Measurements from ENCODE around the gene PSMD6. TPM values are rescaled to one million over a fixed set of nuclear protein-coding genes. Genes with fewer than 3 reads are reported as not detected.

Gene PSMD6
- total RNA-seq, 2 donors from 2014 or later: 87.1 to 166 TPM

DNA sequence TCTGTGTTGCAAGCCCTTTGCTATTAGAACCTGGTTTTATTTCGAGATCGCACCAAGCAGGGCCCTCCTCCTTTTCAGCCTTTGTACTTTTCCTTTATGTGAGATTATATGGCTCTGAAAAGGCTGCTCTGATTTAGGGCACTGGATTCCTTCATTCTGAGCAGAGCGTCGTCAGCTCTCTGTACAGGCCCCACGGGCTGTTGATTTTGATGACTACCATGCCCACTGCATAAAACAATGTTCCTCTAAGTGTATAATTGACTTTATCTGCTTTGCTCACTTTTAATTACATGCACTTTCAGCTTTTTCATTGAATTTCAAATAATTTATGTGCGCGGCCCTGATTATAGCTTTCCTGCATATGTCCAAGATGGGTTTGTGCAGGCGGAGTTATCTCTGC is 4.4 kb upstream of the PSMD6 start:
- ATAC-seq (no peak), DNase-seq (ENCODE audit: low spot score in 2 of 2) (no peak)
- H3K9me3 Mint-ChIP-seq: no peaks in the 10 kb centered on the region
- no peak overlapping the region for H3K27ac Mint-ChIP-seq
- H3K36me3 Mint-ChIP-seq: peaks cover 3 to 4% of the 10 kb centered on the region in 2 donors

GRCh38 chr3:64026346-64026745 is 3.1 kb upstream of the PSMD6 start:
- ATAC-seq: no peak

GRCh38 chr3:64023861-64024223 is 548 bp upstream of the PSMD6 start:
- DNase-seq (ENCODE audit: low spot score in 2 of 2) (no peak), ATAC-seq (no peak)
- Mint-ChIP-seq H3K36me3 (peaks cover 13 to 21% of the 10 kb centered on the region in 2 donors), H3K9me3 (no peaks in the 10 kb centered on the region), H3K27ac (peak overlapping the region in 1 of 2 donors; percentile 99)

More at GRCh38 chr3:64026346-64026745, 3.1 kb upstream of the PSMD6 start:
- no peak for DNase-seq (ENCODE audit: low spot score in 2 of 2)
- no peak overlapping the region for H3K27ac Mint-ChIP-seq
- no peaks in the 10 kb centered on the region for H3K9me3 Mint-ChIP-seq
- peaks cover 13 to 14% of the 10 kb centered on the region in 2 donors for H3K36me3 Mint-ChIP-seq

DNA sequence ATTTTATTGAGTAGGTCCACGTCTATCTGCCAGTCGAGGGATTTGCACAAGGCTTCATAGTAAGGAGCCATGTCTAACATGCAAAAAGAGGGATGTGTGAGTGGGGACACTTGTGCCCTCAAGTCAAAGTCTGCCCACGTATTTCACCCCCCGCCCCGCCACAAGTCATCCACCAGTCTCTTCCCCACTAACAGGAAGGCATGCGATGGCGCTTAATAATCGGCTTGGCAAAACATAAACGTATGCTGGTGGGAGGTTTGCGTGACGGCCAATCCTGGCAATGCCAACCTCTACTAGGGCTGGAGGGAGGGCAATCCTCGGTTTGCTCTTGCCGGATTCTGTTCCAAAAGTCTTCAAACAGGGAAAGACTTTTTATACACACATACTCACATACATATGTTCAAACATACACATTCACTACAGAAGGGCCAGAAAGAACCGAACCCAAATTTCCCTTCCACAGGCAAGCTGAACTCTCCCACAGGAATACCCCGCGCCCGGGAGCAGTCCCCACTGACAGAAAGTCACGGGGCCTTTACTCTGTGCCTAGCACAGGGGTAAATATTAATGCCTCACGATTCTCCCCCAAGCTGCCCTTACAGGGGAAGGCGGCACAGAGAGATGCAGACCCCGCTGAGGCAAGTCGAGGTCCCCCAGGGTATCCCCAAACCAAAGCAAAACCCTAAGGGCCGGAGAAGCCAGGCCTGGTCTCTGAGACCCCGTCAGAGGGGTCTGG is 675 bp downstream of the PSMD6 start:
- DNase-seq (ENCODE audit: low spot score in 2 of 2) (no peak), ATAC-seq (peak in 1 of 2 donors; percentile 23)
- Mint-ChIP-seq H3K9me3 (no peaks in the 10 kb centered on the region), H3K36me3 (peaks cover 13 to 21% of the 10 kb centered on the region in 2 donors), H3K27ac (peak overlapping the region; percentile 84 to 99)

- Mint-ChIP-seq H3K36me3 (peaks cover 13 to 26% of the 10 kb centered on the region in 2 donors), H3K27ac (peak overlapping the region; percentile 84 to 99), H3K9me3 (no peaks in the 10 kb centered on the region)
- ATAC-seq (no peak), DNase-seq (ENCODE audit: low spot score in 2 of 2) (no peak)
These were observed 1.4 kb downstream of the PSMD6 start for GRCh38 chr3:64021922-64022321.

GRCh38 chr3:64019879-64020278 is 3.4 kb downstream of the PSMD6 start:
- Mint-ChIP-seq H3K9me3 (no peaks in the 10 kb centered on the region), H3K36me3 (peaks cover 15 to 31% of the 10 kb centered on the region in 2 donors), H3K27ac (no peak overlapping the region)
- DNase-seq (ENCODE audit: low spot score in 2 of 2): no peak
- ATAC-seq: no peak

- H3K36me3 Mint-ChIP-seq: peaks cover 21 to 37% of the 10 kb centered on the region in 2 donors
- no peaks in the 10 kb centered on the region for H3K9me3 Mint-ChIP-seq
- DNase-seq (ENCODE audit: low spot score in 2 of 2) (no peak), ATAC-seq (no peak)
- peak overlapping the region in 1 of 2 donors; percentile 90 for H3K27ac Mint-ChIP-seq
These were observed 4.0 kb downstream of the PSMD6 start for GRCh38 chr3:64019271-64019670.

GRCh38 chr3:64016941-64017620 is 6.2 kb downstream of the PSMD6 start:
- Mint-ChIP-seq H3K27ac (peak overlapping the region in 1 of 2 donors; percentile 84), H3K9me3 (no peaks in the 10 kb centered on the region), H3K36me3 (peaks cover 25 to 49% of the 10 kb centered on the region in 2 donors)
- ATAC-seq (no peak), DNase-seq (ENCODE audit: low spot score in 2 of 2) (no peak)

- H3K9me3 Mint-ChIP-seq: no peaks in the 10 kb centered on the region
- no peak for DNase-seq (ENCODE audit: low spot score in 2 of 2)
- H3K36me3 Mint-ChIP-seq: peaks cover 28 to 48% of the 10 kb centered on the region in 2 donors
- peak in 1 of 2 donors; percentile 32 for ATAC-seq
- H3K27ac Mint-ChIP-seq: no peak overlapping the region
These were observed 11.6 kb downstream of the PSMD6 start for GRCh38 chr3:64011685-64012084.

GRCh38 chr3:64010199-64010598 is 13.1 kb downstream of the PSMD6 start:
- DNase-seq (ENCODE audit: low spot score in 2 of 2): no peak
- Mint-ChIP-seq H3K27ac (peak overlapping the region; percentile 37 to 38), H3K36me3 (peaks cover 28 to 48% of the 10 kb centered on the region in 2 donors), H3K9me3 (no peaks in the 10 kb centered on the region)
- ATAC-seq: no peak

GRCh38 chr3:64009528-64009927 is 13.8 kb downstream of the PSMD6 start:
- H3K36me3 Mint-ChIP-seq: peaks cover 23 to 43% of the 10 kb centered on the region in 2 donors
- H3K27ac Mint-ChIP-seq: peak overlapping the region; percentile 37

GRCh38 chr3:64008487-64009351 is 14.6 kb downstream of the PSMD6 start:
- Mint-ChIP-seq H3K36me3 (peaks cover 18 to 34% of the 10 kb centered on the region in 2 donors), H3K27ac (peak overlapping the region; percentile 12 to 37), H3K9me3 (no peaks in the 10 kb centered on the region)
- DNase-seq (ENCODE audit: low spot score in 2 of 2): no peak
- no peak for ATAC-seq

More at GRCh38 chr3:64009528-64009927, 13.8 kb downstream of the PSMD6 start:
- H3K9me3 Mint-ChIP-seq: no peaks in the 10 kb centered on the region
- ATAC-seq (no peak), DNase-seq (ENCODE audit: low spot score in 2 of 2) (no peak)

DNA sequence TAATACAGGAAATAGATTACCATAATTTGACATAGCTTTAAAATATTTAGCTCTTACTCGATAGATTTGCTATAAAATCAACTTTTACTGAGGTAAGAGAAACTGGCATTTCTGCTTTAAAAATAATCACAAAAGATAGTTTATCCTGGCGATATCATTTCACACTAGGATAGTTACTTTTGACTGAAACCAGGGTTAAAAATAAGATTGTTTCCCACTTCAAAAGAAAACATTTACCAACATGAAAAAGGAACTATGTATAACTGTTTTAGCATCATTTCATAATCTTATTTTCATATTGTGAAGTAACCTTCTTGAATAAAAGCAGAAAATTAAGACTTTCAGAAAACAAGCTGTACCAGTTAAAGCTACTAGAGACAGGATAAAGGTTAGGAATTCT is 15.3 kb downstream of the PSMD6 start:
- Mint-ChIP-seq H3K36me3 (peaks cover 16 to 27% of the 10 kb centered on the region in 2 donors), H3K27ac (no peak overlapping the region), H3K9me3 (no peaks in the 10 kb centered on the region)
- ATAC-seq: no peak
- no peak for DNase-seq (ENCODE audit: low spot score in 2 of 2)

DNA sequence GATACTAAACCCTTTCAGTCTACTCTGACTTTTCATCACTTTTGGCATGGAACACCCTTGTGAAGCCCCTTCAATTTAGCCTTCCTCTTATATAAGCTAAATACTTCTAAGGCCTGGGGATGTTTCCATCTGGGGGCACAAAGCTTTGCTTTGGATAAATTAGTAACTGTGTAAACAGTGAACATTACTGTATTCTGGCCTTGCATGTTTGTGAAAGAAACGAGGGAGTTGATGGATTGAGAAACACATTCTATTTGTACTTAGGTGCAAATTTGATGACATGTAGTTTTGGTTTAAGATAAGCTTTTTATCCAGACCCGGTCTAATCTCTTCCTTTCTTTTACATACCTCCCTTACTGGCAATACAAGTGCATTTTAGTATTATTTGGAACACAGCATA is 19.7 kb downstream of the PSMD6 start:
- ATAC-seq (no peak), DNase-seq (ENCODE audit: low spot score in 2 of 2) (no peak)
- Mint-ChIP-seq H3K9me3 (no peaks in the 10 kb centered on the region), H3K27ac (no peak overlapping the region), H3K36me3 (peaks cover 0 to 6% of the 10 kb centered on the region in 2 donors)

DNA sequence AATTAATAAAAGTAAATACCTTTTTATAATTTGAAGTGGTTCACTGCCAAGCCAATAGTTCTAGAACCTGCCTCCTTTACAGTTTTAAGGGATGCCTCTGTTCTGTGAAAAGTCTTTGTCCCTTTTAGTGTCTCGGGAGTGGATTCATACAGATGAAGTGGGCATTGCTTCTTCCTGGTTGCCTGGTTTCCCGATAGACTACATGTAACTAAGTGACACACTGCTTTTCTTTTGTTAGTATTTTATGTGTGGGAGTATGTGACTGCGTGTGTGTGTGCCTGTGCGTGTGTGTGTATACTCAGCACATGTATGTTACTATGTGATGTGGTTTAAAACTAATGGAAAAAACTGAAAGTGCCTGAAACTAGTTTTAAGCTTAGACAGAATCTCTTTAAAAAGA is 21.1 kb downstream of the PSMD6 start:
- Mint-ChIP-seq H3K36me3 (peaks cover 0 to 14% of the 10 kb centered on the region in 2 donors), H3K9me3 (no peaks in the 10 kb centered on the region), H3K27ac (no peak overlapping the region)
- ATAC-seq (no peak), DNase-seq (ENCODE audit: low spot score in 2 of 2) (no peak)

GRCh38 chr3:64000453-64001055 is 22.7 kb downstream of the PSMD6 start:
- Mint-ChIP-seq H3K27ac (peak overlapping the region in 1 of 2 donors; percentile 31), H3K9me3 (no peaks in the 10 kb centered on the region), H3K36me3 (peaks cover 6 to 30% of the 10 kb centered on the region in 2 donors)
- ATAC-seq (no peak), DNase-seq (ENCODE audit: low spot score in 2 of 2) (no peak)
